ENCODE data around the gene LYST.

DNA sequence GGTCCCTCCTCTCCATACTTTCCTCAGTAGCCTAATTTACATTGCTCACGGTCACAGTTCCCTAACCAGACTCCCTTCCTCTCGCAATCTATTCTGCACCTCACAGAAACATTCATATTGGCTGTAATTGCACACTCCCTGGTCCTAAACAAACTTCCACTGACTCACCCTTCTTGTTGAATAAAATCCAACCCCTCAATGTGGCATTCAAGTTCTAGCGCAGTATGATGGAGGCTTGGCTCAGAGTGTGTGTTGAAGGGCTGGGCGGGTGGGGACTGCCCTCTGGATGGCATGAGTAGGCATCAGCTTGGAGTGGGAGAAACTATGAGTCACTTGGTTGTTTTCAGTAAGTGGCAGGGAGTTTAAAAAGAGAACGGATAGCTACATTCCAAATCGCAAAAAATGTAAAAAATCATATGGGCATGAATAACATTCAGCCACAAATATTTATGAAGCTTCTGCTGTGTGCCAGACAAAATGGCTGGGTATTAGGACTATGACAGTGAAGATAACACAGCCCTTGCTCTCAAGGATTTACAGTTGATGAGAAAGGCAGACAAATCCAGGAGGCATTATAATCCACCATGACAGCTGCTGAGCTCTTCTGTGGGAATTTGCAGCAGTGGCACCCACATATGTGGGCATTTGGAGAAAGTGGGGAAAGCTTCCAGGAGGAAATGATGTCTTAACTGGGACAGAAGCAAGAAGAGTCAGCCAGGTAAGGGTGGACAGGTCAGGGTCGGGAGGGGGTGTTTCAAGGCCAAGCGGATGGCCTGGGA is 42.2 kb upstream of the LYST start:
- TF ChIP-seq CTCF (conservative IDR thresholded peaks at IDR 0.05 in 1 of 2, IDR thresholded peaks at IDR 0.05 in 1 of 2; ENCODE audit: low read depth in 1 of 2, low read length in 2 of 2) (no peak), EZH2 (IDR thresholded peaks at IDR 0.05; ENCODE audit: low read length, missing control alignments) (no peak)

Data from fibroblast of lung (primary cell).